Gastroesophageal sphincter (tissue), 3 donors: Measurements from ENCODE around the gene TNFRSF11A.

ENCODE experiments used
- EP300 ChIP-seq: sonication (generic); formaldehyde crosslinking; IDR thresholded peaks from one replicate; pipeline ENCODE4 v1.6.1; 2017; ENCODE audit warnings: antibody characterized with exemption, mild to moderate bottlenecking
- POLR2A ChIP-seq, 2 donors: fragments of 450-650 bp; IDR thresholded peaks; one replicate each; pipeline ENCODE4 v1.6.1; 2017; ENCODE audit warnings: antibody characterized with exemption in 2 of 2, mild to moderate bottlenecking in 2 of 2, moderate library complexity in 1 of 2
- TF ChIP-seq, protein P1 (sequence below), 4 experiments: fragments of 200-600 bp in 2 of 4; fragments of 450-650 bp in 2 of 4; sonication (generic) in 1 of 4; IDR thresholded peaks; one replicate each; pipeline ENCODE4 v1.5.1; 2017 to 2019; ENCODE audit warnings: antibody characterized with exemption in 4 of 4, mild to moderate bottlenecking in 2 of 4, moderate library complexity in 2 of 4

GRCh38 chr18:62365420-62365819 lies 40.3 kb downstream of the TNFRSF11A start:
- TF ChIP-seq, protein P1, sequence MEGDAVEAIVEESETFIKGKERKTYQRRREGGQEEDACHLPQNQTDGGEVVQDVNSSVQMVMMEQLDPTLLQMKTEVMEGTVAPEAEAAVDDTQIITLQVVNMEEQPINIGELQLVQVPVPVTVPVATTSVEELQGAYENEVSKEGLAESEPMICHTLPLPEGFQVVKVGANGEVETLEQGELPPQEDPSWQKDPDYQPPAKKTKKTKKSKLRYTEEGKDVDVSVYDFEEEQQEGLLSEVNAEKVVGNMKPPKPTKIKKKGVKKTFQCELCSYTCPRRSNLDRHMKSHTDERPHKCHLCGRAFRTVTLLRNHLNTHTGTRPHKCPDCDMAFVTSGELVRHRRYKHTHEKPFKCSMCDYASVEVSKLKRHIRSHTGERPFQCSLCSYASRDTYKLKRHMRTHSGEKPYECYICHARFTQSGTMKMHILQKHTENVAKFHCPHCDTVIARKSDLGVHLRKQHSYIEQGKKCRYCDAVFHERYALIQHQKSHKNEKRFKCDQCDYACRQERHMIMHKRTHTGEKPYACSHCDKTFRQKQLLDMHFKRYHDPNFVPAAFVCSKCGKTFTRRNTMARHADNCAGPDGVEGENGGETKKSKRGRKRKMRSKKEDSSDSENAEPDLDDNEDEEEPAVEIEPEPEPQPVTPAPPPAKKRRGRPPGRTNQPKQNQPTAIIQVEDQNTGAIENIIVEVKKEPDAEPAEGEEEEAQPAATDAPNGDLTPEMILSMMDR (IDR thresholded peaks at IDR 0.05): no peak
- no peak for TF ChIP-seq POLR2A (IDR thresholded peaks at IDR 0.05)
- TF ChIP-seq EP300: no peak
